HepG2 (cell line): ENCODE data around the gene NEK7. TPM values are rescaled to one million over a fixed set of nuclear protein-coding genes. Genes with fewer than 3 reads are reported as not detected.

Experiments used
- ATAC-seq: fragments of 200-7000 bp; cut with Tn5 transposase; 3 replicates; pipeline ENCODE4 v1.9.1; 2020; ENCODE audit warnings: mild to moderate bottlenecking, moderate library complexity
- BruUV-seq: library from RNA; stranded (reverse); fragments of 400-500 nt; replicated peaks from 2 replicates; lab custom pipeline; 2021; lab: Mats Ljungman, UMichigan
- CTCF ChIA-PET: fragments of 300-600 bp; formaldehyde crosslinking; extraction: SDS; loops from one replicate; lab custom pipeline; 2021; ENCODE audit warnings: low total read pairs, inconsistent platforms, low intra/inter-chr PET ratio; lab: Yijun Ruan, JAX
- POLR2A ChIA-PET: fragments of 350-600 bp; sonication (Branson Sonifier 250); formaldehyde crosslinking; loops from one replicate; lab custom pipeline; 2020; ENCODE audit warnings: antibody characterized with exemption, inconsistent platforms; lab: Yijun Ruan, JAX
- DNase-seq: peaks from one replicate; pipeline ENCODE4 v3.0.0-alpha.2; 2015; ENCODE audit warnings: low spot score
- FAIRE-seq: peaks from 3 replicates; lab custom pipeline; 2011; peaks lifted over from hg19 to GRCh38; lab: Jason Lieb, UNC
- H2AFZ ChIP-seq: one replicate; pipeline ENCODE4 v1.6.1; 2011; ENCODE audit warnings: low read length, inconsistent platforms
- H3K27ac ChIP-seq: fragments of 300-600 bp; 3 replicates; pipeline ENCODE4 v1.8.0; 2011; ENCODE audit warnings: mixed run types, mild to moderate bottlenecking, mixed read lengths, low read length, inconsistent platforms; ENCODE audit not compliant: insufficient read depth; ENCODE audit errors: extremely low read length
- H3K27me3 ChIP-seq, 2 experiments: fragments of 200-600 bp in 1 of 2; 2 replicates in 1 of 2; 3 replicates in 1 of 2; pipeline versions ENCODE4 v1.6.0 to v1.8.0; 2011; ENCODE audit warnings: low read length in 2 of 2, mild to moderate bottlenecking in 2 of 2, moderate library complexity in 2 of 2, inconsistent platforms in 1 of 2; ENCODE audit not compliant: insufficient read depth in 2 of 2, control insufficient read depth in 1 of 2
- H3K36me3 ChIP-seq, 2 experiments: fragments of 200-600 bp in 1 of 2; replicated peaks in 1 of 2; 2 replicates in 1 of 2; 3 replicates in 1 of 2; pipeline versions ENCODE4 v1.5.1 to v1.8.0; 2011; ENCODE audit warnings: low read length in 2 of 2, inconsistent platforms in 1 of 2; ENCODE audit not compliant: insufficient read depth in 2 of 2, control insufficient read depth in 1 of 2
- H3K4me1 ChIP-seq: 2 replicates; pipeline ENCODE4 v1.5.1; 2012; ENCODE audit warnings: low read length, inconsistent platforms; ENCODE audit not compliant: insufficient read depth
- H3K4me2 ChIP-seq: 2 replicates; pipeline ENCODE4 v1.6.0; 2011; ENCODE audit warnings: low read depth, low read length, inconsistent platforms
- H3K4me3 ChIP-seq, 3 experiments: fragments of 200-600 bp in 1 of 3; sonication (generic), shearing (Covaris generic) in 1 of 3; replicated peaks in 1 of 3; 2 replicates each; pipeline ENCODE4 v1.5.1; 2011 to 2016; ENCODE audit warnings: low read length in 3 of 3, inconsistent platforms in 2 of 3, low read depth in 2 of 3, mild to moderate bottlenecking in 2 of 3, control low read depth in 1 of 3, mixed read lengths in 1 of 3; ENCODE audit not compliant: insufficient read depth in 1 of 3
- H3K79me2 ChIP-seq: one replicate; pipeline ENCODE4 v1.6.1; 2011; ENCODE audit warnings: low read length, inconsistent platforms; ENCODE audit not compliant: insufficient read depth
- H3K9ac ChIP-seq: 2 replicates; pipeline ENCODE4 v1.6.0; 2011; ENCODE audit warnings: mild to moderate bottlenecking, low read depth, low read length, inconsistent platforms; ENCODE audit not compliant: insufficient read depth
- H3K9me3 ChIP-seq: 2 replicates; pipeline ENCODE4 v1.5.1; 2012; ENCODE audit warnings: mild to moderate bottlenecking, low read length
- H4K20me1 ChIP-seq: 2 replicates; pipeline ENCODE4 v1.6.0; 2011; ENCODE audit warnings: inconsistent platforms, mild to moderate bottlenecking, low read length, moderate library complexity; ENCODE audit not compliant: insufficient read depth
- EHMT2 ChIP-seq: fragments of 200-600 bp; sonication (generic); IDR thresholded peaks from 2 replicates; pipeline ENCODE4 v1.7.0; 2017; ENCODE audit warnings: antibody characterized with exemption, low read depth, low read length, borderline replicate concordance
- SIN3A ChIP-seq: IDR thresholded peaks from 2 replicates; pipeline ENCODE4 v1.6.1; 2011; ENCODE audit warnings: low read depth, mild to moderate bottlenecking, control low read depth, low read length, borderline replicate concordance
- SP2 ChIP-seq: sonication (generic); formaldehyde crosslinking; IDR thresholded peaks from 2 replicates; pipeline ENCODE4 v1.5.1; 2020; ENCODE audit warnings: mild to moderate bottlenecking, missing genetic modification reagents
- TBP ChIP-seq: sonication (generic); formaldehyde crosslinking; IDR thresholded peaks from 2 replicates; pipeline ENCODE4 v1.5.0; 2020; ENCODE audit warnings: missing genetic modification reagents
- ZNF432 ChIP-seq: sonication (generic); formaldehyde crosslinking; IDR thresholded peaks from 2 replicates; pipeline ENCODE4 v1.5.0; 2020; ENCODE audit warnings: missing genetic modification reagents, mild to moderate bottlenecking, borderline replicate concordance
- WGBS: methylation state at CpG from one replicate; pipeline ENCODE4 v1.1.6; 2017; ENCODE audit warnings: low lambda C conversion rate; 5-methylcytosine and 5-hydroxymethylcytosine counted together
- in situ Hi-C: cut with HindIII; loops from 2 replicates; pipeline ENCODE4 v1.10.0; 2017; ENCODE audit warnings: low pct_unique_long_range_greater_than_20kb; ENCODE audit not compliant: extremely low pct_ligation_motif_present
- intact Hi-C: fragments of 100-400 bp; cut with micrococcal nuclease; formaldehyde crosslinking; loops from one replicate; pipeline ENCODE4 v1.10.0; 2022; ENCODE audit not compliant: unreplicated experiment
- polyA plus RNA-seq, 8 experiments: library from polyadenylated mRNA; depleted of rRNA in 3 of 8; stranded (reverse) in 7 of 8; unstranded in 1 of 8; fragments of >200 nt; fragmentation: Illumina TruSeq in 4 of 8; extraction: Trizol in 4 of 8; gene quantifications; 2 replicates each; pipeline versions ENCODE4 v1.2.1 to v1.2.3, GENCODE V29; 2011 to 2016; ENCODE audit warnings: low read depth in 4 of 8, missing spikeins in 1 of 8, mixed read lengths in 1 of 8; ENCODE audit not compliant: insufficient read depth in 1 of 8
- total RNA-seq, 5 experiments: library from RNA; depleted of rRNA; stranded (reverse); fragments of >200 nt; fragmentation: Illumina TruSeq; extraction: Trizol; gene quantifications; 2 replicates each; pipeline ENCODE4 v1.2.3, GENCODE V29; 2016; ENCODE audit warnings: low read depth in 1 of 5
- TF ChIP-seq, protein P1 (sequence below): IDR thresholded peaks from 2 replicates; pipeline ENCODE4 v1.6.1; 2016; ENCODE audit warnings: low read depth, missing genetic modification reagents, missing compliant biosample characterization
- TF ChIP-seq, protein P2 (sequence below): IDR thresholded peaks from 2 replicates; pipeline ENCODE4 v1.6.1; 2016

Gene NEK7
- total and polyA plus RNA-seq, 2 of the 13 experiments (the other 11 are each of a cell fraction or from before 2014, with no cell fraction given) = 18.1 to 19.2 TPM

- H3K79me2 ChIP-seq = no peaks in the 10 kb centered on the region
These were observed 106.4 kb downstream of the NEK7 start for GRCh38 chr1:198263186-198263585.

More at GRCh38 chr1:198263186-198263585, 106.4 kb downstream of the NEK7 start:
- no peak overlapping the region for H3K9ac ChIP-seq
- no peak overlapping the region for H2AFZ ChIP-seq
- ATAC-seq = no peak
- POLR2A ChIA-PET = no interaction called here
- H3K4me1 ChIP-seq = no peaks in the 10 kb centered on the region
- TF ChIP-seq TBP (no peak), SP2 (CRISPR knock-in tag) (no peak), SIN3A (no peak), ZNF432 (no peak), EHMT2 (no peak)
- TF ChIP-seq, protein P1, sequence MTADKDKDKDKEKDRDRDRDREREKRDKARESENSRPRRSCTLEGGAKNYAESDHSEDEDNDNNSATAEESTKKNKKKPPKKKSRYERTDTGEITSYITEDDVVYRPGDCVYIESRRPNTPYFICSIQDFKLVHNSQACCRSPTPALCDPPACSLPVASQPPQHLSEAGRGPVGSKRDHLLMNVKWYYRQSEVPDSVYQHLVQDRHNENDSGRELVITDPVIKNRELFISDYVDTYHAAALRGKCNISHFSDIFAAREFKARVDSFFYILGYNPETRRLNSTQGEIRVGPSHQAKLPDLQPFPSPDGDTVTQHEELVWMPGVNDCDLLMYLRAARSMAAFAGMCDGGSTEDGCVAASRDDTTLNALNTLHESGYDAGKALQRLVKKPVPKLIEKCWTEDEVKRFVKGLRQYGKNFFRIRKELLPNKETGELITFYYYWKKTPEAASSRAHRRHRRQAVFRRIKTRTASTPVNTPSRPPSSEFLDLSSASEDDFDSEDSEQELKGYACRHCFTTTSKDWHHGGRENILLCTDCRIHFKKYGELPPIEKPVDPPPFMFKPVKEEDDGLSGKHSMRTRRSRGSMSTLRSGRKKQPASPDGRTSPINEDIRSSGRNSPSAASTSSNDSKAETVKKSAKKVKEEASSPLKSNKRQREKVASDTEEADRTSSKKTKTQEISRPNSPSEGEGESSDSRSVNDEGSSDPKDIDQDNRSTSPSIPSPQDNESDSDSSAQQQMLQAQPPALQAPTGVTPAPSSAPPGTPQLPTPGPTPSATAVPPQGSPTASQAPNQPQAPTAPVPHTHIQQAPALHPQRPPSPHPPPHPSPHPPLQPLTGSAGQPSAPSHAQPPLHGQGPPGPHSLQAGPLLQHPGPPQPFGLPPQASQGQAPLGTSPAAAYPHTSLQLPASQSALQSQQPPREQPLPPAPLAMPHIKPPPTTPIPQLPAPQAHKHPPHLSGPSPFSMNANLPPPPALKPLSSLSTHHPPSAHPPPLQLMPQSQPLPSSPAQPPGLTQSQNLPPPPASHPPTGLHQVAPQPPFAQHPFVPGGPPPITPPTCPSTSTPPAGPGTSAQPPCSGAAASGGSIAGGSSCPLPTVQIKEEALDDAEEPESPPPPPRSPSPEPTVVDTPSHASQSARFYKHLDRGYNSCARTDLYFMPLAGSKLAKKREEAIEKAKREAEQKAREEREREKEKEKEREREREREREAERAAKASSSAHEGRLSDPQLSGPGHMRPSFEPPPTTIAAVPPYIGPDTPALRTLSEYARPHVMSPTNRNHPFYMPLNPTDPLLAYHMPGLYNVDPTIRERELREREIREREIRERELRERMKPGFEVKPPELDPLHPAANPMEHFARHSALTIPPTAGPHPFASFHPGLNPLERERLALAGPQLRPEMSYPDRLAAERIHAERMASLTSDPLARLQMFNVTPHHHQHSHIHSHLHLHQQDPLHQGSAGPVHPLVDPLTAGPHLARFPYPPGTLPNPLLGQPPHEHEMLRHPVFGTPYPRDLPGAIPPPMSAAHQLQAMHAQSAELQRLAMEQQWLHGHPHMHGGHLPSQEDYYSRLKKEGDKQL (CRISPR knock-in tag) = no peak
- TF ChIP-seq, protein P2, sequence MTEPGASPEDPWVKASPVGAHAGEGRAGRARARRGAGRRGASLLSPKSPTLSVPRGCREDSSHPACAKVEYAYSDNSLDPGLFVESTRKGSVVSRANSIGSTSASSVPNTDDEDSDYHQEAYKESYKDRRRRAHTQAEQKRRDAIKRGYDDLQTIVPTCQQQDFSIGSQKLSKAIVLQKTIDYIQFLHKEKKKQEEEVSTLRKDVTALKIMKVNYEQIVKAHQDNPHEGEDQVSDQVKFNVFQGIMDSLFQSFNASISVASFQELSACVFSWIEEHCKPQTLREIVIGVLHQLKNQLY (CRISPR knock-in tag) = no peak
- TF ChIP-seq, all 625 proteins: peak for 0
- Histone ChIP-seq H3K4me3 (no peak overlapping the region), H4K20me1 (no peaks in the 10 kb centered on the region), H3K4me2 (no peak overlapping the region), H3K27ac (no peak overlapping the region), H3K9me3 (no peaks in the 10 kb centered on the region), H3K36me3 (peaks cover 1 to 4% of the 10 kb centered on the region in 2 experiments; a peak in 2 of 5 replicates), H3K27me3 (no peaks in the 10 kb centered on the region)
- FAIRE-seq = no peak
- no peak for DNase-seq
- intact Hi-C loops (no loop called here), in situ Hi-C loops (no loop called here)
- CTCF ChIA-PET = no interaction called here
- BruUV-seq = no TSS peak
- WGBS = 98% methylated on average over 5 of the region's 5 CpGs
